Activated CD8-positive, alpha-beta memory T cell treated with anti-CD3 and anti-CD28 coated beads, Interleukin-2, amount 50 U/mL, for 4 hours (primary cell): ENCODE results near the gene IL1RAPL2.

Experiments used
- DNase-seq: peaks from one replicate; pipeline ENCODE4 v3.0.0-alpha.2; 2020

IL1RAPL2 gene

GRCh38 chrX:105277132-105277531 is 711.1 kb downstream of the IL1RAPL2 start:
- DNase-seq, result no peak

- DNase-seq, result no peak
Measured at GRCh38 chrX:105282077-105282476, 716.1 kb downstream of the IL1RAPL2 start.

- no peak for DNase-seq
Measured at GRCh38 chrX:105297041-105297440, 731.0 kb downstream of the IL1RAPL2 start.

- DNase-seq, result no peak
Measured at GRCh38 chrX:105299286-105299685, 733.3 kb downstream of the IL1RAPL2 start.

GRCh38 chrX:105302246-105302645 is 736.2 kb downstream of the IL1RAPL2 start:
- no peak for DNase-seq

- DNase-seq, result no peak
Measured at GRCh38 chrX:105307762-105308161, 741.8 kb downstream of the IL1RAPL2 start.

- no peak for DNase-seq
Measured at GRCh38 chrX:105313596-105313995, 747.6 kb downstream of the IL1RAPL2 start.

GRCh38 chrX:105314458-105314857 is 748.5 kb downstream of the IL1RAPL2 start:
- DNase-seq, result no peak

- no peak for DNase-seq
Measured at GRCh38 chrX:105315248-105315647, 749.2 kb downstream of the IL1RAPL2 start.

GRCh38 chrX:105317117-105317516 is 751.1 kb downstream of the IL1RAPL2 start:
- no peak for DNase-seq

- no peak for DNase-seq
Measured at GRCh38 chrX:105323928-105324327, 757.9 kb downstream of the IL1RAPL2 start.

GRCh38 chrX:105328773-105329172 is 762.8 kb downstream of the IL1RAPL2 start:
- no peak for DNase-seq

GRCh38 chrX:105331244-105331643 is 765.2 kb downstream of the IL1RAPL2 start:
- DNase-seq, result no peak

- no peak for DNase-seq
Measured at GRCh38 chrX:105347373-105347772, 781.4 kb downstream of the IL1RAPL2 start.

- DNase-seq, result no peak
Measured at GRCh38 chrX:105349476-105349875, 783.5 kb downstream of the IL1RAPL2 start.

GRCh38 chrX:105375816-105376215 is 809.8 kb downstream of the IL1RAPL2 start:
- DNase-seq, result no peak

- no peak for DNase-seq
Measured at GRCh38 chrX:105424729-105425128, 858.7 kb downstream of the IL1RAPL2 start.

GRCh38 chrX:105451401-105451800 is 885.4 kb downstream of the IL1RAPL2 start:
- no peak for DNase-seq

GRCh38 chrX:105458846-105459245 is 892.8 kb downstream of the IL1RAPL2 start:
- no peak for DNase-seq

- DNase-seq, result no peak
Measured at GRCh38 chrX:105460376-105460775, 894.4 kb downstream of the IL1RAPL2 start.

- no peak for DNase-seq
Measured at GRCh38 chrX:105461016-105461415, 895.0 kb downstream of the IL1RAPL2 start.

- DNase-seq, result no peak
Measured at GRCh38 chrX:105462186-105462585, 896.2 kb downstream of the IL1RAPL2 start.

GRCh38 chrX:105463473-105463872 is 897.5 kb downstream of the IL1RAPL2 start:
- DNase-seq, result no peak

- DNase-seq, result no peak
Measured at GRCh38 chrX:105464618-105465017, 898.6 kb downstream of the IL1RAPL2 start.

GRCh38 chrX:105468741-105469140 is 902.7 kb downstream of the IL1RAPL2 start:
- DNase-seq, result no peak

- DNase-seq, result no peak
Measured at GRCh38 chrX:105471597-105471996, 905.6 kb downstream of the IL1RAPL2 start.
